HepG2 (cell line): ENCODE data around the gene KLHL17. TPM values are rescaled to one million over a fixed set of nuclear protein-coding genes. Genes with fewer than 3 reads are reported as not detected.
"Not testable (repeated sequence)": the region's sequence is repeated elsewhere in the genome, so short reads cannot be mapped to it uniquely, and the experiment has no call there.

Experiments used
- ATAC-seq: fragments of 200-7000 bp; cut with Tn5 transposase; 3 replicates; pipeline ENCODE4 v1.9.1; 2020; ENCODE audit warnings: mild to moderate bottlenecking, moderate library complexity
- BruUV-seq: library from RNA; stranded (reverse); fragments of 400-500 nt; replicated peaks from 2 replicates; lab custom pipeline; 2021; lab: Mats Ljungman, UMichigan
- CTCF ChIA-PET: fragments of 300-600 bp; formaldehyde crosslinking; extraction: SDS; loops from one replicate; lab custom pipeline; 2021; ENCODE audit warnings: low total read pairs, inconsistent platforms, low intra/inter-chr PET ratio; lab: Yijun Ruan, JAX
- POLR2A ChIA-PET: fragments of 350-600 bp; sonication (Branson Sonifier 250); formaldehyde crosslinking; loops from one replicate; lab custom pipeline; 2020; ENCODE audit warnings: antibody characterized with exemption, inconsistent platforms; lab: Yijun Ruan, JAX
- DNase-seq: peaks from one replicate; pipeline ENCODE4 v3.0.0-alpha.2; 2015; ENCODE audit warnings: low spot score
- FAIRE-seq: peaks from 3 replicates; lab custom pipeline; 2011; peaks lifted over from hg19 to GRCh38; lab: Jason Lieb, UNC
- H2AFZ ChIP-seq: one replicate; pipeline ENCODE4 v1.6.1; 2011; ENCODE audit warnings: low read length, inconsistent platforms
- H3K27ac ChIP-seq: fragments of 300-600 bp; 3 replicates; pipeline ENCODE4 v1.8.0; 2011; ENCODE audit warnings: mixed run types, mild to moderate bottlenecking, mixed read lengths, low read length, inconsistent platforms; ENCODE audit not compliant: insufficient read depth; ENCODE audit errors: extremely low read length
- H3K27me3 ChIP-seq, 2 experiments: fragments of 200-600 bp in 1 of 2; 2 replicates in 1 of 2; 3 replicates in 1 of 2; pipeline versions ENCODE4 v1.6.0 to v1.8.0; 2011; ENCODE audit warnings: low read length in 2 of 2, mild to moderate bottlenecking in 2 of 2, moderate library complexity in 2 of 2, inconsistent platforms in 1 of 2; ENCODE audit not compliant: insufficient read depth in 2 of 2, control insufficient read depth in 1 of 2
- H3K36me3 ChIP-seq, 2 experiments: fragments of 200-600 bp in 1 of 2; replicated peaks in 1 of 2; 2 replicates in 1 of 2; 3 replicates in 1 of 2; pipeline versions ENCODE4 v1.5.1 to v1.8.0; 2011; ENCODE audit warnings: low read length in 2 of 2, inconsistent platforms in 1 of 2; ENCODE audit not compliant: insufficient read depth in 2 of 2, control insufficient read depth in 1 of 2
- H3K4me1 ChIP-seq: 2 replicates; pipeline ENCODE4 v1.5.1; 2012; ENCODE audit warnings: low read length, inconsistent platforms; ENCODE audit not compliant: insufficient read depth
- H3K4me2 ChIP-seq: 2 replicates; pipeline ENCODE4 v1.6.0; 2011; ENCODE audit warnings: low read depth, low read length, inconsistent platforms
- H3K4me3 ChIP-seq, 3 experiments: fragments of 200-600 bp in 1 of 3; sonication (generic), shearing (Covaris generic) in 1 of 3; replicated peaks in 1 of 3; 2 replicates each; pipeline ENCODE4 v1.5.1; 2011 to 2016; ENCODE audit warnings: low read length in 3 of 3, inconsistent platforms in 2 of 3, low read depth in 2 of 3, mild to moderate bottlenecking in 2 of 3, control low read depth in 1 of 3, mixed read lengths in 1 of 3; ENCODE audit not compliant: insufficient read depth in 1 of 3
- H3K79me2 ChIP-seq: one replicate; pipeline ENCODE4 v1.6.1; 2011; ENCODE audit warnings: low read length, inconsistent platforms; ENCODE audit not compliant: insufficient read depth
- H3K9ac ChIP-seq: 2 replicates; pipeline ENCODE4 v1.6.0; 2011; ENCODE audit warnings: mild to moderate bottlenecking, low read depth, low read length, inconsistent platforms; ENCODE audit not compliant: insufficient read depth
- H3K9me3 ChIP-seq: 2 replicates; pipeline ENCODE4 v1.5.1; 2012; ENCODE audit warnings: mild to moderate bottlenecking, low read length
- H4K20me1 ChIP-seq: 2 replicates; pipeline ENCODE4 v1.6.0; 2011; ENCODE audit warnings: inconsistent platforms, mild to moderate bottlenecking, low read length, moderate library complexity; ENCODE audit not compliant: insufficient read depth
- ATF3 ChIP-seq: sonication (generic); formaldehyde crosslinking; IDR thresholded peaks from 2 replicates; pipeline ENCODE4 v1.4.0; 2020; ENCODE audit warnings: missing genetic modification reagents
- MBNL3 ChIP-seq: fragments of 250-450 bp; sonication (Bioruptor Pico); conservative IDR thresholded peaks from 2 replicates; pipeline ENCODE4 v1.8.0; 2022; ENCODE audit warnings: mild to moderate bottlenecking, inconsistent platforms
- MTA1 ChIP-seq: sonication (generic); formaldehyde crosslinking; IDR thresholded peaks from 2 replicates; pipeline ENCODE4 v1.4.0; 2020; ENCODE audit warnings: missing genetic modification reagents, mild to moderate bottlenecking, borderline replicate concordance
- NCOR1 ChIP-seq: fragments of 200-600 bp; sonication (generic); IDR thresholded peaks from 2 replicates; pipeline ENCODE4 v1.7.0; 2017; ENCODE audit warnings: antibody characterized with exemption, low read length, borderline replicate concordance
- RXRA ChIP-seq: sonication (generic); formaldehyde crosslinking; IDR thresholded peaks from 2 replicates; pipeline ENCODE4 v1.5.1; 2020; ENCODE audit warnings: missing genetic modification reagents
- ZNF121 ChIP-seq: sonication (generic); formaldehyde crosslinking; IDR thresholded peaks from 2 replicates; pipeline ENCODE4 v1.5.0; 2020; ENCODE audit warnings: mild to moderate bottlenecking, missing genetic modification reagents
- ZNF740 ChIP-seq: sonication (generic); formaldehyde crosslinking; IDR thresholded peaks from 2 replicates; pipeline ENCODE4 v1.4.0; 2020; ENCODE audit warnings: missing genetic modification reagents
- WGBS: methylation state at CpG from one replicate; pipeline ENCODE4 v1.1.6; 2017; ENCODE audit warnings: low lambda C conversion rate; 5-methylcytosine and 5-hydroxymethylcytosine counted together
- in situ Hi-C: cut with HindIII; loops from 2 replicates; pipeline ENCODE4 v1.10.0; 2017; ENCODE audit warnings: low pct_unique_long_range_greater_than_20kb; ENCODE audit not compliant: extremely low pct_ligation_motif_present
- intact Hi-C: fragments of 100-400 bp; cut with micrococcal nuclease; formaldehyde crosslinking; loops from one replicate; pipeline ENCODE4 v1.10.0; 2022; ENCODE audit not compliant: unreplicated experiment
- polyA plus RNA-seq, 8 experiments: library from polyadenylated mRNA; depleted of rRNA in 3 of 8; stranded (reverse) in 7 of 8; unstranded in 1 of 8; fragments of >200 nt; fragmentation: Illumina TruSeq in 4 of 8; extraction: Trizol in 4 of 8; gene quantifications; 2 replicates each; pipeline versions ENCODE4 v1.2.1 to v1.2.3, GENCODE V29; 2011 to 2016; ENCODE audit warnings: low read depth in 4 of 8, missing spikeins in 1 of 8, mixed read lengths in 1 of 8; ENCODE audit not compliant: insufficient read depth in 1 of 8
- total RNA-seq, 5 experiments: library from RNA; depleted of rRNA; stranded (reverse); fragments of >200 nt; fragmentation: Illumina TruSeq; extraction: Trizol; gene quantifications; 2 replicates each; pipeline ENCODE4 v1.2.3, GENCODE V29; 2016; ENCODE audit warnings: low read depth in 1 of 5

The KLHL17 gene
- total and polyA plus RNA-seq, 2 of the 13 experiments (the other 11 are each of a cell fraction or from before 2014, with no cell fraction given): 9.3 to 24.7 TPM

GRCh38 chr1:994546-994945 is 34.2 kb downstream of the KLHL17 start:
- intact Hi-C loops, H2AFZ ChIP-seq, CTCF ChIA-PET, H3K4me3 ChIP-seq, H4K20me1 ChIP-seq, H3K36me3 ChIP-seq, H3K9me3 ChIP-seq, FAIRE-seq, in situ Hi-C loops, H3K27me3 ChIP-seq, BruUV-seq, H3K79me2 ChIP-seq, DNase-seq, H3K27ac ChIP-seq, H3K9ac ChIP-seq, ATAC-seq: not testable (repeated sequence)
- H3K4me1 ChIP-seq: peaks cover 37% of the 10 kb centered on the region
- POLR2A ChIA-PET: interaction anchor here (1.8 kb wide), 1 partner anchor 12 kb away, joined by 6 read pairs; no protein-coding TSS in a partner anchor
- 66% methylated on average over 6 of the region's 6 CpGs for WGBS
- peak; percentile 81 for TF ChIP-seq ZNF121 (CRISPR knock-in tag)
- TF ChIP-seq, all 625 proteins: peak for 1; not testable (repeated sequence) for 624
- not testable (repeated sequence) for H3K4me2 ChIP-seq

- peak overlapping the region in 1 of 3 experiments; percentile 57; a peak in 2 of 6 replicates for H3K4me3 ChIP-seq
- H3K4me2 ChIP-seq: peak overlapping the region; percentile 57
- ChIA-PET POLR2A (interaction anchor here (1.4 to 1.8 kb wide), 2 partner anchors 11 to 68 kb away, joined by 4 to 6 read pairs; no protein-coding TSS in a partner anchor), CTCF (no interaction called here)
- in situ Hi-C loops: no loop called here
- peaks cover 4% of the 10 kb centered on the region for H3K79me2 ChIP-seq
- H4K20me1 ChIP-seq: peaks cover 4% of the 10 kb centered on the region; the same call in 1 of the 2 replicates
- no peak overlapping the region for H2AFZ ChIP-seq
- ATAC-seq: peak; percentile 22
- H3K36me3 ChIP-seq: no peaks in the 10 kb centered on the region
- WGBS: 13% methylated on average over 20 of the region's 30 CpGs
- intact Hi-C loops: no loop called here
- peaks cover 37% of the 10 kb centered on the region for H3K4me1 ChIP-seq
- no peak overlapping the region for H3K9ac ChIP-seq
- no peaks in the 10 kb centered on the region; a peak in 1 of 5 replicates for H3K27me3 ChIP-seq
- peak; percentile 87 for FAIRE-seq
- peaks cover 6% of the 10 kb centered on the region for H3K9me3 ChIP-seq
- no TSS peak for BruUV-seq
- DNase-seq: peak; percentile 86
- no peak overlapping the region for H3K27ac ChIP-seq
- TF ChIP-seq MBNL3: no peak
- peak; percentile 39; the same call in 1 of the 2 replicates for TF ChIP-seq MTA1 (CRISPR knock-in tag)
- TF ChIP-seq NCOR1: peak; percentile 50; the same call in 1 of the 2 replicates
- TF ChIP-seq RXRA (CRISPR knock-in tag): peak; percentile 81; the same call in 1 of the 2 replicates
- no peak for TF ChIP-seq ATF3 (CRISPR knock-in tag)
- no peak for TF ChIP-seq ZNF740 (CRISPR knock-in tag)
These were observed 35.6 kb downstream of the KLHL17 start for GRCh38 chr1:995665-996633.
